Activated CD4-positive, alpha-beta T cell treated with anti-CD3 and anti-CD28 coated beads for 48 hours (primary cell): ENCODE data around the gene AKAP10.
A peak's percentile ranks its signal among the peaks of the same experiment; 100 is the strongest.
"Not testable (repeated sequence)": the region's sequence is repeated elsewhere in the genome, so short reads cannot be mapped to it uniquely, and the experiment has no call there.

ENCODE experiments used
- DNase-seq: peaks from one replicate; pipeline ENCODE4 v3.0.0-alpha.2; 2020

AKAP10 gene, protein sequence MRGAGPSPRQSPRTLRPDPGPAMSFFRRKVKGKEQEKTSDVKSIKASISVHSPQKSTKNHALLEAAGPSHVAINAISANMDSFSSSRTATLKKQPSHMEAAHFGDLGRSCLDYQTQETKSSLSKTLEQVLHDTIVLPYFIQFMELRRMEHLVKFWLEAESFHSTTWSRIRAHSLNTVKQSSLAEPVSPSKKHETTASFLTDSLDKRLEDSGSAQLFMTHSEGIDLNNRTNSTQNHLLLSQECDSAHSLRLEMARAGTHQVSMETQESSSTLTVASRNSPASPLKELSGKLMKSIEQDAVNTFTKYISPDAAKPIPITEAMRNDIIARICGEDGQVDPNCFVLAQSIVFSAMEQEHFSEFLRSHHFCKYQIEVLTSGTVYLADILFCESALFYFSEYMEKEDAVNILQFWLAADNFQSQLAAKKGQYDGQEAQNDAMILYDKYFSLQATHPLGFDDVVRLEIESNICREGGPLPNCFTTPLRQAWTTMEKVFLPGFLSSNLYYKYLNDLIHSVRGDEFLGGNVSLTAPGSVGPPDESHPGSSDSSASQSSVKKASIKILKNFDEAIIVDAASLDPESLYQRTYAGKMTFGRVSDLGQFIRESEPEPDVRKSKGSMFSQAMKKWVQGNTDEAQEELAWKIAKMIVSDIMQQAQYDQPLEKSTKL

DNA sequence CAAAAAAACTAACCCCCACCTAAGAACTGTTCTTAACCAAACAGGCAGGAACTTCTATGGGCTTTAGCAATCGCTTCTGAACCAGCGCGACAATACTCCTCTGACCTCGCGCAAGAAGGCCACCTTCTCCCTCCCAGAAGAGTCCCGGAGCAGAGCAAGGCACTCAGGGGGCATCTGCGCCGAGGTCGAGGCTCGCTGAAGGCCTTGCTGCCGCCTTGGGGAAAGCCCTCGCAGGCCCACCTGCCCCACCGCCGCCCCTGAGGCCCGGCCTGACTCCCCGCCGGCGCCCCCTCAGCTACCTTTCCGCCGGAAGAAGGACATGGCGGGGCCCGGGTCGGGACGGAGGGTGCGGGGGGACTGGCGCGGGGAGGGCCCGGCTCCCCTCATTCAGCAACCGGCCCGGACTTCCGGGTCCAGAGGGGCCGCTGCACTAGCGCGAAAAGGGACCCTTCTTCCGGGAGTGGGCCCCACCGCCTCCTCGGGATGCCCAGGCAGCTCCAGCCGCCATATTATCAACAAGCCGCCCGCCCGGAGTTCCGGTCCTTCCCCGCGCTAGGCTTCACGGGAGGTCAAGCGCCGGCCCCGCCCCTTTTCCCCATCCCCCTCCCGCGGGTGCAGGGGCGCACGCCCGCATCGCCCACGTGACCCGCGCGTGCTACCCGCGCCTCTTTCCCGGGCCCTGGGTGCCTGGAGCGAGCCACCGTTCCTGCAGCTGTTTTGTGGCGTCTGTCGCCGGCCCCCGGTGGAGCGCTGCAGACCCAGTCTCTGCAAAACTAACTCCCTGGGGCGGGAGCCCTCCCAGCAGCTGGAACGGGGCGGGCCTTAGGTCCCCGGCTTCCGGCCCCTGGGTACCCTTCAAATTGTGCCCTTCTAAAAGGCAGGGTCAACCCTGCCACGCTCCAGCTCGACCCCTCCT, at the start of gene AKAP10:
Gene AKAP10, minus strand, starts transcription at position 536 of the 916 bp plus-strand sequence. Its CDS starts 149 bp downstream, at position 387.
- peak; percentile 97 for DNase-seq

DNA sequence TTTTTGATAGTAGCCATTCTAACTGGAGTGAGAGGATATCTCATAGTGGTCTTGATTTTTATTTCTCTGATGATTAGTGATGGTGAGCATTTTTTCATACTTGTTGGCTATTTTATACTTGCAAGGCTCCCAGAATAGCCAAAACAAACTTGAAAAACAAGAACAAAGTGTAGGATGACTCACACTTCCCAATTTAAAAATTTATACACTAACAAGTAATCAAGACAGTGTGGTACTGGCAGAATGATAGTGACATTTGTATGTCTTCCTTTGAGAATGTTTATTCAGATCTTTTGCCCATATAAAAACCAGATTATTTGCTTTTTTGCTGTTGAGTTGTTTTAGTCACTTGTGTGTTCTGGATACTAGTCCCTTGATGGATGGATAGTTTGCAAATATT, 49.3 kb upstream of the AKAP10 start:
- no peak for DNase-seq

DNA sequence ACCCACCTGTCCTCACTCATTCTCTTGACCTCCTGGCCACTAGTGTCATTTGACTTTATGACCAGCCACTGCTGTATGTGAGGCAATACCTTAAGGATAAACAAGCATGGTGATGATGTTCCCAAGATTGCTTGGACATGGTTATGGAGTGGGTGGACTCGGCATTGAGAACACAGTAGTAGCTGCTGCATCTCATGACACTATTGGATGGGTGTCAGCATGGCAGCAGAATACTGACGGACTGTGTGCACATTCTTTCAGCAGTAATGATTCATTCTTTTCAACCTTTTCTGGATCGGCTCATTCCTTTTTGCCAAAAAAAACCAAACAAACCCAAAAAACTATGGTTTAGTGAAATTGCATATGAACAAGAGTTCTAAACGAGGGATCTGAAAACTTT, 45.1 kb upstream of the AKAP10 start:
- DNase-seq: no peak

DNA sequence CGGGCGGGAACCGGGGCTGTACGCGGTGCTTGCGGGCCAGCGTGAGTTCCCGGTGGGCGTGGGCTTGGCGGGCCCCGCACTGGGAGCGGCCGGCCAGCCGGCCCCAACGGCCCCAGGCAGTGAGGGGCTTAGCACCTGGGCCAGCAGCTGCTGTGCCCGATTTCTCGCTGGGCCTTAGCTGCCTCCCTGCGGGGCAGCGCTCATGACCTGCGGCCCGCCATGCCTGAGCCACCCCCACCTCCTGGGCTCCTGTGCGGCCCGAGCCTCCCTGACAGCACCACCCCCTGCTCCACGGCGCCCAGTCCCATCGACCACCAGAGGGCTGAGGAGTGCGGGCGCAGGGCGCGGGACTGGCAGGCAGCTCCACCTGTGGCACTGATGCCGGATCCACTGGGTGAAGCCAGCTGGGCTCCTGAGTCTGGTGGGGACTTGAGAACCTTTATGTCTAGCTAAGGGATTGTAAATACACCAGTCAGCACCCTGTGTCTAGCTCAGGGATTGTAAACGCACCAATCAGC, 38.9 kb upstream of the AKAP10 start:
- DNase-seq: not testable (repeated sequence)

DNA sequence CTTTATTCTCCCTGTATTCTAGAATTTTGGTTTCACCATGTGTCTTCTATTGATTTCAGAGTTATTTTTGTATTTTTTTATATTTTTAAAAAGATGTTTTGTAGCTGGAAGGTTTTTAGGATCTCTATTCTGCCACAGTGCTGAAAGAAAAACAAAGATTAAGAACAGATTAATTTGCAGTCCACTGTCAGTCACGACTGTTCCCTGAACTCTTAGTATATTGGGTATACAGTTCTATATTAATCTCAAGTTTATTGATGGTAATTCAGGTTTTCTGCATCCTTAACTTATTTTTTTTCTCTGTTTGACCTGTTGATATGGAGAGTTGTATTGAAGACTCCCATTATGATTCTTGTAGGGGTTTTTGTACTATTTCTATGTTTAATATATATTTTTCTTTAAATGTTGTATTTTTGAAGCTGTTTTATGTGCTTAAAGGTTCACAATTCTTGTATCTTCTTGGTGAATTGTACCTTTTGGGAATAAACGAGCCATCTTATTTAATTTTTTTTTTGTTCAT, 34.4 kb upstream of the AKAP10 start:
- no peak for DNase-seq

DNA sequence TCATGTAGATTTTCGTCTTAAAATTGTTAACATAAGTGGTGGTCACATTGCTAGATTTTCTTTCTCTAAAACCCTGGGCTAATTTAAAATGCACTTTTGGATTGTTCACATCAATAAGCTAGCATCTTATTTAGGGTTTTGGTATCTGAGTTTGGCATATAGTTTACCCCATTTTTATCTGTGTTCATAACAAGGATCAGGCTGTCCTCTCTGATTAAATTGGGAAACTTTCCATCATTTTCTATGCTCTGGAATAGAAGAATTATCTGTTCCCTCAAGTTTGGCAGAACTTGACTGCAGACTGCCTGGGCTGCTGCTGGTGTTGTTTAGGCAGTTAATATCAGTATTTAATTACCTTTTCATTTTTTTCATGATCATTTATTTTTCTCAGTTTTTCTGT, 33.3 kb upstream of the AKAP10 start:
- DNase-seq: no peak

DNA sequence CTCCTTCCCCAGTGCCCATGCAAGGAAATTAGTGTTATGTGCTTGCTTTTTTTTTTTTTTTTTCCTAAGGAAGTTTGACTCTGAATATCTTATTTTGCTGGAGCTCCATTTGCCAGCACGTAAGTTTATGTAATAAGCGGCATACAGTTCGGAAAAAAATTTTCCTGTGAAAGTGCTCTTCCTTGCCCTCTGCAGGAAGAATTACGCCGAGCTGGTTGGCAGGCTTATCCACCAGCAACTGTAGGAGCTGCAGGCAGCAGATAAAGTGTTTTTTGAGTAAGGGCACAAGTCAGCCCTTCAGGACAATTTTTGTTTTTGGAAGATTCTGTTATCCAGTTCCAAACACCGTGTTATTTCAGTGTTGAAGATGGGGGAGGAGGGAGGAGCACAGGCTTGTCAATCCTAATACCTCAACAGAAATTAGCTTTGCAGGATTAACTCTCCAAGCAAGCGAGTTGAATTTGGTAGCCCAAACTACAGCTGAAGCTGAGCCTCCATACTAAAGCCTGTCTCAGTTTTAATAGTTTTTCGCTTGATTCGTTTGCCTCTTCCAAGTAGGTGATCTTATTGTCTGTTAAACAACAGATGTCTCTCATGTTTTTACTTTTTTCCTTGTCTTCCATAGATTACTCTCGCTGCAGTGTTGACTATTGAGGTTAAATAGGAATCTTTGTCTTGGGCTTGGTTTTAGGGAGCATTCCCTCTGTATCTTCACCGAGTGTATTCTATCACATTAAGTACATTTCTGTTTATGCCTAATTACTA, 32.7 kb upstream of the AKAP10 start:
- DNase-seq: no peak

DNA sequence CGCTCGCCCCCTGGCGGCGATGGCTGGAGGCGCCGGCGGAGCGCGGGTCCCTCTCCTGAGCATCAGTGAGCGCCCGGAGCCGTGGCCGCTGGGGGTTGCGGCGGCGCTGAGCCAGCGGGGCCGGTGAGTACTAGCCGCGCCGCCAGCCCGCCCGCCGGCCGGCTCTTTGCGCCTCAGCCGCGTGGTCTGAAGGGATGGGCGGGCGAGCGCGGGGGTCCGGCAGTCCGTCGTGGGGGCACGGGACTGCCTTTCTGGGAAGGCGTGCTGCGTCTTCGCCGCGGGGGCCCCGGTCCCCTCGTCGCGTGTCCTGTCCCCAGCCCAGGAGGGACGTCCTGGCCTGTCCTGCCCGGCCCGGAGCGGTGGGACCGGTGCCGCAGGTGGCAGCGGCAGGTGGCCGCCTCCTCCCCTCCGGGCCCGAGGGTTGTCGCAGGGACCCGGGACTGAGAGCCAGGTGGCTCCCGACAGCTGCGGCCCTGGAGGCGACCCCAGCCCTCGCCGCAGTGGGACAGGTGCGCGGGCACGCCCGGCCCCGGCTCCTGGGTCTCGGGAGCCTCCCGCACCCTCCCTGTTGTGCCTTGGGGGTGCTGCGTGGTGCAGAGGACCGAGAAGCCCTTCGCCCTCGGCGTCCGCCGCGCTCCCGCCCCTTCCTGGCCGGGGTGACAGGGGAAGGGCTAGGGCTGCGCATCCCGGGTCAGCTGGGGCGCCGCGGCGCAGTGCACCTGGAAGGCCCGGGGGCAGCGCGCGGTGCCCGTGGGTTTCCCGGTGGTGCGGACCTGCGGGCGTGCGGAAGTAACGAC, 31.9 kb upstream of the AKAP10 start, which contains the start of gene SPECC1:
Gene SPECC1, plus strand, starts transcription at position 58 of the 797 bp plus-strand sequence. CDS start 87,293 bp downstream, outside the sequence.
- DNase-seq: peak; percentile 90

DNA sequence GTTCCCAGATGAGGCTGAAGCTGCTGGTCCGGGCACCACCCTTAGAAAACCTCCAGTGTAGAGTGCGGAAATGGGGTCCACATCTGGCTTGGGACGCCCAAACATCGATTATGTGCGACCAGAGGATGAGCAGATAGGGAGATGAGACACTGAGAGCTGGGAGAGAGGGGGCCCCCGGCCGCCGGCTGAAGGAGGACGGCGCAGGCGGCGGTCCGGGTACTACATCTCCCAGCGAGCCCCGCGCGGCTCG, 31.3 kb upstream of the AKAP10 start:
- no peak for DNase-seq

DNA sequence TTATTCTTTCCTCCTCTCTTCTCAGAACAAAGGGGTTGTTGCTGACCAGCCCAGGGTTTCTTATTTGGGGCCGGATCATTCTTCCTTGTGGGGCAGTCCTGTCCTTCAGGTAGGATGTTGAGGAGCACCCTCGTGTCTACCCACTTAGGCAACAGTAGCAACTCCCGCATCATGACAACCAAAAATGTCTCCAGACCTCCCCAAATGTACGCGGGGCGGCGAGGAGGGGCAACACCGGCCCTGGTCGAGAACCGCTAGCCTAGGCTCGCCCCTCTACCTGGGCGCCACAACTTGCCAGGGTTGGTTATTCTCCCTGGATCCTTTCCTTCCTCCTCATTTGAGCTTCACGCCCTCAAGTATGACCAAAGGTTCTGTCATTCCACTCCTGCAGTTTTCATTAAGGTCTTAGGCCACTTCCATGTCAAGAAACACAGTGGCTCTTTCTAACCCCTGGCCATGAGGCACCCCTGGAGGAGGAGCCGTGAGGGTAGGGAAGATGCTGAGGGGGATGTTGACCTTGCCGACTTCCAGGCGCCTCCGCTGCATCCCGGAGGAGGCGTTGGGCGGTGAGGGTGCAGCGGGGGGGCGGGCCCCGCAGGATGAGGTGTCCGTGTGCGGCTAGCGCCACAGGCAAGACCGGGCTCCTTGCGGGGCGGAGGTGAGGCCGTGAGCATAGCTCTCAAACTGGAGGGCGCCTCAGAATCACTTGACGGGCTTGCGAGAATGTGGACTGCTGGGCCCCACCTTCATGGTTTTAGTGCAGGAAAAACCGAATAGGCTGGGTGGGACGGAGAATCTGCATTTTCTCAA, 30.8 kb upstream of the AKAP10 start:
- DNase-seq: peak; percentile 24

DNA sequence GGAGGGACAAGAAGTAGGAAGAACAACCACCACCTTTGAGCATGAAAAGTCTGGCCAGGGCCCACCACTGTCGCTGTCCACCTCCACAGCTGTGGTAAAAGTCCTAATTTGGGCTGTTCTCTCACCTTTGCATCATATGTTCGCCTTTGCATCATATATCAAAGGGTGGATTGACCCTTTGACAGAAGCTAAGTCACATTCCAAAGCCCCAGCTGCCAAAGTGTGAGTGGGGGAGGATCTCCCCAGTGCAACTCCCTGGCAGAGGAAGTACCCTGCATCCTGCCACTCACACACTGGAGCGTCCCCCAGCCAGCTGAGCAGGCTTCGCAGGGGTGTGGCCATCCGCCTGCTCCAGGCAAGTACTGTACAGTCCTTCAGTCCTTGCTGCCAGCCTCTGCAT, 18.9 kb upstream of the AKAP10 start:
- no peak for DNase-seq

DNA sequence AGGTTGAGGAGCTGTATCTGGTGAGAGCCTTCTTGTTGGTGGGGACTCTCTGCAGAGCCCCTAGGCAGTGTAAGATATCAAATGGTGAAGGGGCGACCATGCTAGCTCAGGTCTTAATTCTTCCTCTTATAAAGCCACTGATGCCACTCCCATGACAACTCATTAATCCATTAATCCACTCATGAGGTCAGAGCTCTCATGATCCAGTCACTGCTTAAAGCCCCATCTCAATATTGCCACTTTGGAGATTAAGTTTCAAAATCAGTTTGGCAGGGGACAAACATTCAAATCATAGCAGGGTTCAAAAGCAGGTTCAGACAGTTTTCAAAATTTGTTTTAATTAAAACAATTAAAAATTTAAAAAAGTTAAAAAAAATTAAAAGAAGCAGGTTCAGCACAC, 18.5 kb upstream of the AKAP10 start:
- DNase-seq: no peak

DNA sequence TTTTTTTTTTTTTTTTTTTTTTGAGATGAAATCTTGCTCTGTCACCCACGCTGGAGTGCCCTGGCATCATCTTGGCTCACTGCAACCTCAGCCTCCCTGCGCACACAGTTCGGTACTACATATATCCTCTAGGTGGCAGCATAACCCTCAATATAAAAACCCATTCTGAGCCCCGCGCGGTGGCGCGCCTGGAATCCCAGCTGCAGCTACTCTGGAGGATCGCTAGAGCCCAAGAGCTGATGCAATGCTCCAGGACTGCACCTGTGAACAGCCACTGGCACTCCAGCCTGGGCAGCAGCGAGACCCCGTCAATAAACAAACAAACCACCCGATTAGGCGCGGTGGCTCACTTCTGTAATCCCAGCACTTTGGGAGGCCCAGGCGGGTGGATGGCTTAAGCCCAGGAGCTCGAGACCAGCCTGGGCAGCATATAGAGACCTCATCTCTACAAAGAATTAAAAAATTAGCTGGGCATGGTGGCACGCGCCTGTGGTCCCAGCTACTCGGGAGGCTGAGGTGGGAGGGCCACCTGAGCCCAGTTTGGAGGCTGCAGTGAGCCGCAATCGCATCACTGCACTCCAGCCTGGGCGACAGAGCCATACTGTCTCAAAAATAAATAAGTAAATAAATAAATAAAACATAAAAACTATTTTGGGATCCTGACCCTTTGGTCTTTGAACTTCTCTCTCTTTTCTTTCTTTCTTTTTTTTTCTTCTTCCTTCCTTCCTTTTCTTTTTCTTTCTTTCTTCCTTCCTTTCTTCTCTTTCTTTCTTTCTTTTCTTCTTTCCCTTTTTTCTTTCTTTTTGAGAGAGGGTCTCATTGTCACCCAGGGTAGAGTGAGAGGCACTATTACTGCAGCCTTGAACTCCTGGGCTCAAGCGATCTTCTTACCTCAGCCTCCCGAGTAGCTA, 15.4 kb upstream of the AKAP10 start:
- DNase-seq: peak; percentile 87

DNA sequence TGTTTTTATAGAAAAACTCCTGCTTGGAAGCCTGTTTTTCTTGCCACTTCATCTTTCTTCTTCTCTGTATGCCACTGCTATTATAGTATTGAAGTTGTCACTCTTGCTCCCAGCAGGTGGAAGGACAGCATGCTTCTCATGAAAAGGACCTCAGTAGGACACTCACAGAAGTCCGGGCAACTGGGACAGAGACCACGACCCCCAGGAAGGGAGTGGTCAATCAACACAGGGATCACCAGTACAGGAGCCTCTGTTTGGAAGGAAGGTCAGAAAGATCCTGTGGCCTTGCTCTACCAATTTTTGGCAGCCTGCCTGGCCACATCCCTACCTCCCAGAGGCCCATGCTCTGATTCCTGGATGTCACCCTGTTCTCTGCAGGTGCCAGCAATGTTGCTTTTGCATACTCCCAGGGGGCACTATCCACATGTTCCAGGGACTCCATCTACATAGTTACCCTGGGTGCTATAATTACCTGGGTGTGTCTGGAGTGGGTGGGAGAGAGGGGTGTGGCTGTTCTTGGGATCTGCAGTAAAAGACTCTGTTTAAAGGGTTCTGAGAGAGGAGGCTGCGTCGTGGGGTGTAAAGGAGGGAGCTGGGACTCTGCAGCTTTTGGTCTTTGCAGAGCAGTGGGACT, 13.7 kb upstream of the AKAP10 start:
- no peak for DNase-seq

DNA sequence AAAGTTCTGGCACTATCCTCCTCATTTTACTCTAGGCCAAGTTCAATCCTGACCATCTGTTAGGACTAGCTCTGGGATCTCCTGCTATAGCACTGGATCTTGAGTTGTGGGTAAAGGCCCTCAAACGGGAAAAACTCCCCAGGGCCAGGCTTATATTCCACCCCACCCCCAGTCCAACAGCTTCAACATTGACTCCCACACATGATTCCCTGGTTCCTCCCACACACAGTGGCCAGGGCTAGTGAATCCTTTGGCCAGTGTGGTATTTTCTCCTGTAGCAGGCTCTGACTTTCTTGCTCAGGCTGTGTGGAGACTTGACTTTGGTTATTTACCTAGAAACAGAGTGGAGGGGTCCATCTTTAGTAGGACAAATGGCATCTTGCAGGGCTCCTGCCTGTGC, 10.3 kb upstream of the AKAP10 start:
- no peak for DNase-seq

DNA sequence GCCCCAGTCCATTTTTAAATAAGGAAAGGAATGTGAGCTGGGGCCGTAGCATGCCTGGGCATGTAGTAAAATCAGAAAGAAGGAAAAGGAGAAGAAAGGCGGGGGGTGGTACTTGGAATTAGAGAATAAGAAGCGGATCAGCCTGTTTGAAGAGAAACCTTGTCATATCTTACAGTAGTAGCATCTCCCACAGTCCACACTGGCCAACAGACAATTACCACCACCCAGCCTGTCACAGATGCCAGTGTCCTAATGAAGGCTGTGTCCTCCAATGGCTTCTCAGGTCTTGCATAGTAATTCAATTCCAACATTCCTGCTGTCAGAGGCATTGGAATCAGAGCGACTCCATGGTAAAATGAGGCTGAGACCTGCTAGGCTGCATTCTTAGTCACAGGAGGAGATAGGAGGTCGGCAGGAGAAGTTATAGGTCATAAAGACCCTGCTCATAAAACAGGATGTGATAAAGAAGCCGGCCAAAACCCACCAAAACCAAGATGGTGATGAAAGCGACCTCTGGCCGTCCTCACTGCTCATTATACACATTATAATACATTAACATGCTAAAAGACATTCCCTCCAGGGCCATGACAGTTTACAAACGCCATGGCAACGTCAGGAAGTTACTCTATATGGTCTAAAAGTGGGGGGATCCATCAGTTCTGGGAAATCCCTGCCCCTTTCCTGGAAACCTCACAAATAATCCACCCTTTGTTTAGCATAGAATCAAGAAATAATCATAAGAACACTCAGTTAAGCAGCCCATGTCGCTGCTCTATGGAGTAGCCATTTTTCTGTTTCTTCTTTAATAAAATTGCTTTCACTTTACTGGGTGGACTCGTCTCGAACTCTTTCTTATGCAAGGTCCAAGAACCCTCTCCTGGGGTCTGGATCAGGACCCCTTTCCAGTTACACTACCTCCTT, 9.6 kb upstream of the AKAP10 start:
- DNase-seq: no peak

DNA sequence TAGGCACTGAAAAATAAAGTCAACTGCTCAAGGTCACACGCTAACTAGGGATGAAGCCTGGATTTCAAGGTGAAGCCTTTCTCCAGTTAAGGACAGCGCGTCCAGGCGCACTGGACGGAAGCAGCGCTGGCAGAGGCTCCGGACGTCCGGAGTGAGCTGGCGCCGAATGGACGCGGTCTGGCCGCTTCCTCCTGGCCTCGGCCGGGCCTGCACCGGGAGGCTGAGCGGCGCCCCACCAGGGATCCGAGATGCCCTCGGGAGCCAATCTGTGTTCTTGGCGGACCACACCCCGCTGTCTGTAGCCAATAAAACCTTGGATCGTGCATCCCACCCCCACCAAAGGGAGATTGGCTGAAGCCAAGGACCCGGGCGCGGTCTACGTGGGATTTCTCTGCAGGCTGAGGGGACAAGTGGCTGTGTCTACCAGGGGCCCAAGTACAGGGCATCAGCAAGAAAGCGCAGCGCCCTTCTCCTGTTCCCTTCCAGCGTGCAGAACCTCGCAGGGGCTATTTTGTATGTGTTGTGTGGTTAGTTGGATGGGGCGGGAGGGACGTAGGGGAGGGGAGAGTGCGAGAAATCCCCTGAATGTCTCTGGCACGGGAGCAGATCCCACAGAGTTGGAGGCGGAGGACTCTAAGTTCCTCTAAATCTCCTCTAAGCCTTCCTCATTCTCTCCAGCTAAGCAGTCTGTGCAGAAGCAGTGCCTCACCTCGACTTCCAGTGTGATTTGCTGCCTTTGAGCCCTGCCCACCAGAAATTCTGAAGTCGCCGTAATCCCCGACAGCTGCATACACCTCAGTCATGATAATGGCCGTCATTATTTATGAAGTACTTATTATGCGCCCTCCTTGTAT, 2.5 kb upstream of the AKAP10 start:
- DNase-seq: no peak
